HuH-7 (cell line): Measurements from ENCODE around the gene CEMIP.
A peak's percentile ranks its signal among the peaks of the same experiment; 100 is the strongest.

Experiments used
- DNase-seq: peaks from one replicate; pipeline ENCODE4 v3.0.0; 2011; ENCODE audit warnings: low spot score

CEMIP gene

DNA sequence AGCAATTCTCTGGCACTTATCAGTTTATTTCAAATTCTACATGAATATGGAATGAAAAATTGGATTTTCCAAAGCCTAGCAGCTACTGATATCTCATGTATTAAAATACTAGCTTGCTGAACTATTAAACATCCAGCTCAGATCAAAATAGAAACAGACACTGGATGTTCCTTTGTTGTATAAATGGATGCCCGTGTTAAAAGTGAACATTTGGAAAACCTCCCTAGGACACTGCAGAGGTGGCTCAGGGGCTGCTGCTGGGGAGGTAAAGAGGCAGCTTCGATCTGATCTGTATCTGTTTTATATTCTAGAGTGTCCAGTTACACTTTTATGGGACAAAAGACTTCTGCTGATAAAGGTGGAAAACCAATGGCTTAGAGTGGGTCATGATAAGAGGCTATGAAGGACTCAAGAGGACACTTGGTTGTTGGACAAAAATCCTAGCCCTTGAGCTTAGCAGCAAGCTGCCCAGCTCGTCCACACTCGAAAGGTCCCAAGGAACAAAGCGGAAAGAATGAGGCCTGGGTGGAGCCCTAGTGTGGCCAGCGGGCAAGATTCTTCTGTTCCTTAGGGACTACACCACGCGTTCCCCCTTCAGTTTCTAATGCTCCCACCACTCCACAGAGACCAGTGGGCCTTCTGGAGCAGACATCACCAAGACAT lies 200.5 kb downstream of the CEMIP start:
- DNase-seq, result no peak

DNA sequence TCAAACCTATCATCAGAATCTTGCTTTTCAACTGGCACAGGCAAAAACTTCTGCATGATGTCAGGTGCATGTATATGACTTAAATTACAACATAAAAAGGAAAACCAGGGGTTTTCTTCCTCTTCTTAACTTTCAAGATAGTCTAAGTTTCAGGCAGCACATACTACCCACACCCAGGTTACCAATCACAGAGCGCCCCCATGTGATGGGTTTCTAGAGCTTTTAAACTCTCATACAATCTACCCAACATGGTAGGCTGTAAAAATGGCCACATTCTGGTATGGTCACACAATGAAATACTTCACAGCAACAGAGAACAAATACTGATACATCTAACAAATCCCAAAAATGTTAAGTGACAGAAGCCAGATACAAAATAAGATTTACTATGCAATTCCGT lies 203.0 kb downstream of the CEMIP start:
- no peak for DNase-seq

DNA sequence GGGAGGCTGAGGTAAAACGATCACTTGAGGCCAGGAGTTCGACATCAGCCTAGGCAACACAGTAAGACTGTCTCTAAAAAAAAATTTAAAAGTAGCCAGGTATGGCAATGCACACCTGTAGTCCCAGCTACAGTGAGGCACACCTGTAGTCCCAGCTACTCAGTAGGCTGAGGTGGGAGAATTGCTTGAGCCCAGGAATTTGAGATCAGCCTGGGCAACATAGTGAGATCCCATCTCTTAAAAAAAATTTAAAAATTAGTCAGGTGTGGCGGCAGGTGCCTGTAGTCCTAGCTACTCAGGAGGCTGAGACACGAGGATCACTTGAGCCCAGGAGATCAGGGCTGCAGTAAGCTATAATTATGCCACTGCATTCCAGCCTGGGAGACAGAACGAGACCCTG lies 203.7 kb downstream of the CEMIP start:
- DNase-seq, result no peak

DNA sequence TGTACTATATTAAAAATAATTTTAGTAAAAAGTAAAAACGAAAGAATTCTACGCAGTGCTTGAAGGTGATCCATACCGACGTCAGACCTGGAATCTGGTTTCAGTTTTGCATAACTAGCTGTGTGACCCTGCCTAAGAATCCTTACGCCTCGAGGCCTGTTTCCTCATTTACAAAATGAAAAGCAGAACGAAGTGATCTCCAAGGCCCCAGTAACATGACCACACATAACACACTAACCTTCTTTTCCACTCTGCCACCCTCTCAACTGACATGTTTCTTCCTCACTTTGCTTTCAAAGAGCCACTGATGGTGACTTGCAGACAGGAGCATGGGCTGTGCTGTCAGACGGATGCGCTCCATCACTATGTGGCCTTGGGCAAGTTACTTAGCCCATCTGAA lies 205.7 kb downstream of the CEMIP start:
- DNase-seq, result no peak

DNA sequence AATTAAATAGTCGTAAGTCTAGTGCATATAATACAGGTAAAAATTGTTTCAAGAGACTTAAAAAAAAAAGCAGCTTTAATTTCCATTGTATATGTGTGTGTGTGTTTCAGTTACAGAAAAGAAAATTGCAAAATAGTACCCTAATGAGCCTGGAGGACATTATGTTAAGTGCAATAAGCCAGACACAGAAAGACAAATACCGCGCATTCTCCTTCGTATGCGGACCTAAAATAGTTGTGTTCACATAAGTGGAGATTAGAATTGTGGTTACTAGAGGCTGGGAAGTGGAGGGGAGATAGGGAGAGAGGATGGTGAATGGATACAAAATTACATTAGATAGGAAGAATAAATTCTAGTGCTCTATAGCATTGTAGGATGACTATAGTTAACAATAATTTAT lies 206.8 kb downstream of the CEMIP start:
- no peak for DNase-seq

DNA sequence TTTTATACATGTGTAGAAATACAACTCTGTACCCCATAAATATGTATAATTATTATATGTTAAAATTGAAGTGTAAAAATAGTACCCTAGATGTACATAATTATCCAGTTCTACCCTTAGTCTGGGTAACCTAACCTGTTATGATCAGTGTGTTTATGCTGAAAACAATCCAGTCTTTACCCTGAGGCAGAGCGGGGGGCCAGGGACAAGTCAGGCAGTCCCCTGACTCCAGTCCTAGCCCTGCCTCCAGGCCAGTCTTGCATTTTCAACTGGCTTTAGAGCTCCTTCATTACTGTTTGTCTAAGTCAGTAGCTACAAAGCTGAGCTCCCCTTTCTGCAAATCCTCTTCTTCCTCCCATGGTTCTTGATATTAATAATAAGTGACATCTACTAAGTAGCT lies 207.3 kb downstream of the CEMIP start:
- DNase-seq, result no peak

DNA sequence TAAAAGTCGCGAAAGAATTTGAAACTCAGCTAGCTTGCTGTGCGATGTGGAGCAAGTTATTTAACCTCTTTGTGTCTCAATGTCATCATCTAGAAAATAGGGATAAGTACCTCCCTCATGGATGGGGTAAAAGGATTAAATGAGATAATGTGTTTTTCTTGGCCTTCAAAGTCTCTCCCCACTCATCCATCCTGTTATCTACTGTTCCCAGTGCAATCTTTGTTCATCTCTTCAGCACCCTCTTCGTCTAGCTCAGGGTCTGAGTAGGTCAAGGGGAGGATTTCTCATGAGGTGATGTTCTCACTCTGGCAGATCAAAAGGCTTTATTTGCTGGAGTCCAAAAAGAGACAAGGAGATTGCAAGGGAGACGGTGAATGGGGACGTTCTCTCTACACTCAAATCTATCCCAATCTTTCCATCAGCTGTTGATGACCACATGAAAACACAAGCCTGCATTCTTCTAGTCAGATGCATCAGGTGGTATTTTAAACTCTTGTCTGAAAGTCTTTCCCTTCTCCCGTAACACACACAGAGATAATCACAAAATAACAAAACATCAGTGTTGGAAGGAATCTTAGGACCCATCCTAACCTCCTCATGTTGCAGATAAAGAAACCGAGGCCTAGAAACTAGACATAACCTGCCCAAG lies 209.1 kb downstream of the CEMIP start:
- no peak for DNase-seq

DNA sequence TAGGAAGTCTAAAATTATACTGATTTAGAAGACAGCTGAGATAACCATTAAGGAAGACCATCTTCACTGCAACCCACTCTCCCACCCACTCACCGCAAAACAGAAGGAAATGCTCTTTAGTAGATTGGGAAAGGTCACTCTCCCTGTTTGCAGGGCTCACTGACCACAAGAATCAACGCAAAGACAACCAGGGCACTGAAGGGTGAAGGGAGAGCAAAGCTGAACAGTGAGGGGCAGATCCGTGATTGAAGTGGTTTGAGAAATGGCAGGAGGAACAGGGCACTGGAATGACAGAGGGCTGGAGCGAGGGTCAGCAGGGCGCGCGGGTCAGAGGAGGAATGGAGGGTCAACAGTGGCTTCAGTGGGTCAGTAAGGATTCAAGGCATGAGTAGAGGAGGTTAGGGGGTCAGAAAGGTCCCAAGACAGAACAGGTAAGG lies 209.9 kb downstream of the CEMIP start:
- DNase-seq, result peak; percentile 46

DNA sequence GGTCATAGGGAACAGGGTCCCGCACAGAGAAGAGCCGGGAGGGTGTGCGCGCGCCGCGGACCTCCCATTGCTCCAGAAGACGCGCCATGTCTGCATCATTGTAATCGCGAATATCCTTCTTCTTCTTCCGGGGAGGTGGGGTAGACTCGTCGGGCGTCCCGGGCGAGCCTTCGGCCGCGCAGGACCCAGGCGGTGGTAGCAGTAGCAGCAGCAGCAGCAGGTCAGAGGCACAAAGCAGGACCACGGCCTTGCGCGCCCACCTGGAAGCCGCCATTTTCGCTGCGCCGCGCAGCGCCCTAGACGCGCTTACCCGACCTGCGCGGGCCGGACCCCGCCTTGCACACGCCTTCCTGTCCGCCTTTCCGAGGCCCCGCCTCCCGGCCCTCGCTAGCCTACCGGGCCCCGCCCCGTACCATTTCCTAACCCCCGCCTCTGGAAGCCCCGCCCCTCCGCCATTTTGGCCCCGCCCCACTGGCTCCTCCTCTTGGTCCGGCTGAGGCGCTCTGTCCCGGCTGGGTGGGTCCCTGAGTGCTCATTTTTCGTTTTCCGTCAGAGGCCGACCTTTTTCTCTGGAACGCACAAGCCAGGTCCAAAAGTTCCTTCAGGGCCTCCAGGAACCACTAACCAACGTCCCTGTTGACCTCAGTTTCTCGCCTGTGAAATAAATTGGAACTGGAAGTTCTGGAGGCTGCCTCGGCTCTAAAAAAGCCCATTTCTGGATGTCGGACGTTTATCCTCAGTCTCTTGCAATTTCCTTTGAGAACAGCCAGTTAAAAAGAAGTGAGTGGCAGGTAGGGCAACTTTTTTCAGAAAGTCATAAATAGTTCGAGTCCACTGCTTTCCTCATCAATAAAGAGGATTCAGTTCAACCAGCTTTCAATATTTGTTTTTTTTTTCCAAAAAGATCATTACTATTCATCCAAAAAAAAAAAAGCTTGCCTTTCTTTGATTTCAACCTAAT lies 210.6 kb downstream of the CEMIP start, which contains the start of gene MESD:
Gene MESD, minus strand, starts transcription at position 302 of the 961 bp plus-strand sequence. Its CDS starts 28 bp downstream, at position 274.
- DNase-seq, result peak; percentile 92

DNA sequence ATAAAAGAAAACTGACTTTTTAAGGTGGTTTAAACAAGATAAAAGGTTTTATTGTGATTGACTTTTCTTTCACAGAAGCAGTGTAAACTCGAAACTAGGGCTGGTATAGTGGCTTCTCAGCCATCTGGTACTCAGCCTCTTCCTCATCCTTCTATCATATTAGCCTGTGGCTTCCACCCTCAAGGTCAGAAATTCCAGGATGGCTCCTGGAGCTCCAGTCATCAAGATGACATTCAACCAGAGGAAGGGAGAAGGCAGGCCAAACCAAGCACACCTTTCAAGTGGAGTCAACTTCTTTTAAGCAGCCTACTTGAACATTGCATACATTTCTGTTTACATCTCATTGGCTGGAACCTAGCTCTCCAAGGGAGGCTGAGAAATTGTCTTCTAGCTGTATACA lies 211.8 kb downstream of the CEMIP start:
- DNase-seq, result no peak

DNA sequence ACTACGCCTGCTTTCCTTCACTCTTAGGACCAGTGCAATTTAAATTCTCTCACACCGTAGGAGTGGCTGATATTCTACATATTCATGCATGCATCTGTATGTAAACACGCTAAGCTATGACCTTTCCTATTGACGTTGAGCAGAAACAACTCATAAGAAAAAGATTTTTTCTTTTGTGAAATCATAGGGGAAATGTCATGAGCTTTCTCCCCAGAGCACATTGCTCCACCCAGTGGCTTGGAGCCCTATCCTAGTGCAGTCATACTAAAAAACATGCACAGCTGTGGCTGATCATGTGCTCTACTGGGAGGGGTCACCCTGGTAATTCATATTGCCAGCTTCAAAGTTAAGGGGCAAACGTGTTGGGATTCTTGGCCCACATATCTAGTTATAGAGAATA lies 212.3 kb downstream of the CEMIP start:
- DNase-seq, result no peak

DNA sequence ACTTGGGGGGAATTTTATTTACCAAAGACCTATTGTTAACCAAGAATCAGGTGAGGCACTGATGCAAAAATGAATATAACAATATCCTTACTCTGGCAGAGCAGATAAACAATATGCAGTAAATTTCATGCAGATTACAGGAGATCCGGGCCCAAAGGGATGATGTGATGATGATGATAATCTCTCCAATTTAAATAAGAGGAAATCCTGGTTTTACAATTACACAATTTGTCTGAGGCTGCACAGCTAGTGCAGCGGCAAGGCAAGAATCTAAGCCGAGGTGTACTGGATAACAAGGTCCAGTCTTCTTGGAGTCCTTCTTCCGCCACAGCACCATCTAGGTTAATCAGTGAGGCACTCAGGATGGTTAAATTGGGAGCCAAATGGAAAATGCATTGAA lies 212.8 kb downstream of the CEMIP start:
- DNase-seq, result no peak

DNA sequence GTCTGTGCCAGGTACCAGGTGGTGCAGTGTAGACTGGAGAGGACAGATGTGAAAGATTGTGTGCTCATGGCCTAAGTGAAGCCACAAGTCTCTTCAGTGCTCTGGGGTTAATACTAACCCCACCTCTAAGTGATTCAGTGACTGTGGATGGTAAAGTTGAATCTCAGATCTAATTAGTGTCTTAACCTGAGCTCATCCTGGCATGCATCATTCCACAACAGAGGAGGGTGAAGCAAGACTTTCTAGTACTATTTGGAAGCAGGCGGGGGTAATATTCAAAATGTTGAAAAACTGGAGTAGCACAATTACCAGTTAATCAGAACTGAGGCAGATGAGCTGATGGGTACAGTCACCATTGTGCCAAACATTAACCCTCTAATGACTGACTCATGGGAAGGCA lies 213.3 kb downstream of the CEMIP start:
- no peak for DNase-seq

DNA sequence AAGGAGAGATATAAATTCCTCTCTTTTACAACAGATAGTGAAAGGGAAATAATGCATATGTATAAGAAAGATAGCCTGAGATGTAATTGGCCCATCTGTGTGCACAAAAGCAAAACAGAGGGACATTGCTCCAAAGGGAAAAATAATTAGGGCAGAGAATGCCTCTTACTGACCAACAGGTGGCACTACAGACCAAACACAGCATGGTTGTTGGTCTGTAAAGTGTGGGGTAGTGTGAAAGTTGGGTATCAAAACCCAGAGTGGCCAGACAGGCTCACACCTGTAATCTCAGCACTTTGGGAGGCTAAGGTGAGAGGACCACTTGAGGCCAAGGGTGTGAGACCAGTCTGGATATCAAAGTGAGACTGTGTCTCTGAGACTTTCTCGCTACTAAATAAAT lies 217.1 kb downstream of the CEMIP start:
- no peak for DNase-seq

DNA sequence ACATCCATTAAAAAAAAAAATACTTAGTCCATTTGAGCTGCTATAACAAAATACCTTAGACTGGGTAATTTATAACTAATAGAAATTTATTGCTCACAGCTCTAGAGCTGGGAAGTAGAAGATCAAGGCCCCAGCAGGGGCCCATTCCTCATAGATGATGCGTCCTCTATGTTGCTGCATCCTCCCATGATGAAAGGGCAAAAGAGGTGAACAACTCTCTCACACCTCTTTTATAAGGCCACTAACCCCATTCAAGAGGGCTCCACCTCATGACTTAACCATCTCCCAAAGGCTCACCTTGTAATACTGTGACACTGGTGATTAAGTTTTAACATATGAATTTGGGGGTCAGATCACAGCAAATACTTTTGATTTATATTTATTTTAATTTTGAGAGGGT lies 218.5 kb downstream of the CEMIP start:
- no peak for DNase-seq

DNA sequence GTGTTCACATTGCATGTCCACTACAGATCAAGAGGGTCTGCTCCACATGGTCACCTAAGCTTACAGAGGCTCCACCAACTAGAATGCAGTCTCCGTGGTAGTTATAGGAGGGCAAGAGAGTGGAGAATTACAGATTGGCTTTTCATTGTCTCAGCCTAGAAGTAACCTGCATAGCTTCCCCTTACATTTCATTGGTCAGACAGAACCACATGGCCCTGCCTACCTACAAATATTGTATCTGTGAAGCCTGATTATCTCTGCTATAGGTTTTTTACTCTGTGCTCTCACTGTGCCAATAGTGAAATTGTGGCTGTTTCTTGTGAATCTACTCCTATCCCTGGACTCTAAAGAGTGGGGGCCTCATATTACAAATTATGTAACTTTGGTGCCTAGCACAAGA lies 219.1 kb downstream of the CEMIP start:
- DNase-seq, result no peak

DNA sequence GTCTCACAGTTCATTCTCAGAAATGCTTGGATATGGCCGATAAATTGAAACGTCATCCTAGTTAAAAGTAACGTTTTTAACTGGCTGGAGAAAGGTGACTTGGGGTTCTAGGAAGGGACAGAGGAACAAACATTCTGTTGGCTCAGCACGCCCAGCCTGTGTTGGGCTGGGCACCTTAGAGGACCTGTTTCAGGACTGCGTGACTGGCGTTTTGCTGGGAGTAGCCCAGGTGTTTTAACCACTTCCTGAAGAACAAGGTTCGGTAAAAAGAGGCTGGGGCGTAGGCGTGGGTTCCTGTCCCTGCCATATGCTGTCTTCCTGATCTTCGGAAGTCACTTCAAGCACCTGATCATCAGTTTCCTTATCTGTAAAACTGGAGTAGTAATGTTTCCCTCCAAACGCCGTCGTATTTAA lies 220.5 kb downstream of the CEMIP start:
- no peak for DNase-seq

DNA sequence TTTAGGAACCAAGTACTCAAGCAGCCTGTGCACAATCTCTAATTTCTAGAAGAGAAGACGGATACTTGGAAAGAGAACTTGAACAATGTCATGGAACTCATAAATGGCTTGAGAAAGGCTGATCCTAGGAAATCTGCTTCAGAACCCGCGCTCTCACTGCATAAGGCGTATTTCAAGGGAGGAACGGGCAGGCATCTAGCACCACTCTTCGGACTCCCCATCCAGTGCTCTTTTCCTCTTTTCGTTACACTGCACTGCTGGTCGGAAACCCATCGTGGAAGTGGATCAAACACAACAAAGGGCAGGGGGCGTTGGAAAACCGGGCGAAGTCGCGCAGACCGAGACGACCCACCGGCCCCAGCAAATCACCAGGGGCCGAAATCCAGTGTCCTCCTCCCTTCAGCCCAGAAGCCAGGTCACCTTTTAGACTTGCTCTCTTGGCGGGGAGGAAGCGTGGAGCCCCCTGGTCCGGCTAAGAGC lies 221.0 kb downstream of the CEMIP start:
- no peak for DNase-seq

DNA sequence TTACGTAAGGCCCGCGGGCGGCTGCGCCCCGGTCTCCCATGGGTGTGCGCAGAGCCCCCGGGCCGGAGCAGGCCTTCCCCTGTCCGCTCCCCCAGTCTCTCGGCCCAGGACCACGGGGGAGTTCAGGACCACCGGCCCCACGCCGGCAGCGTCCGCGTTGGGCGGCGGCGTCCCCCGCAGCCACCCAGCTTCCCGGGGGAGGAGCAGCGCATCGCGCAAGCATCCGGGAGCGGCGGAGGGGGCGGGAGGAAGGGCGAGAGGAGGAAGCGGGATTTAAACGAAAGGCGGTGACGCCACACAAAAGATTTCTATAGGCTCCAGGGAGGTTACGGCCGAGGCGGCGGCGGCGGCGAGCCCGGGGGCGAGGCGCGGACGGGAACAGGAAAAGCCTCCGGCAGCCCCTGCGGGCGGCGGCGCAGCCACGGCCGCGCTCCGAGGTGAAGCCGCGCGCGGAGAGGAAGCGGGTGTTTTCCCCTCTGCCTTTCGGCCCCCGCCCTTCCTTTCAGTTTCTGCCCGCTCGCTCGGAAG lies 221.5 kb downstream of the CEMIP start, which contains the start of gene TLNRD1:
Gene TLNRD1, plus strand, starts transcription at position 300 of the 528 bp plus-strand sequence. CDS start 1,349 bp downstream, outside the sequence.
- DNase-seq, result peak; percentile 94
